ENCODE results near the gene F11. TPM values are rescaled to one million over a fixed set of nuclear protein-coding genes. Genes with fewer than 3 reads are reported as not detected.
"Not testable (repeated sequence)": the region's sequence is repeated elsewhere in the genome, so short reads cannot be mapped to it uniquely, and the experiment has no call there.

F11 gene
- total RNA-seq, 1 experiment from 2014 or later, result 1.6 TPM

DNA sequence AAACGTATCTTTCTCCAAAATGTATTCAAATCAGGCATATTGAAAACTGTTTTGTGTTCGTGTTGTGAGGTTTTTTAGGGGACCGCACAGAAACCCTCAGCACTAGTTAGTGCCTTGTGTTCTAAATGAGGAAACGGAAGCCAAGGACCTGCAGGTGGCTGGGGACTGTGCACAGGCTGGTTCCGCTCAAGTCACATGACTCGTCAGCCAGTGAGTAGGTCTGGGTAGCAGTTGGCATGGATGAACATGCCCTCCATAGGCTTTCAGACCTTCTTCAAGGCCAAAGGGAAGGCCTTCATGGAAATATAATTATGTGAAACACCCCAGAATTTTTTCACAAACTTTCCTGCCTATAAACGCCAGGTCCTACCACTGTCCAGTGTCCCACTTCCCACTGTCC lies 1.3 kb upstream of the F11 start:
- Mint-ChIP-seq H3K9me3 (peaks cover 12% of the 10 kb centered on the region), H3K4me3 (peak overlapping the region; percentile 65), H3K4me1 (peaks cover 72% of the 10 kb centered on the region), H3K27me3 (ENCODE audit: low read depth) (no peaks in the 10 kb centered on the region), H3K36me3 (peaks cover 13% of the 10 kb centered on the region), H3K27ac (peak overlapping the region; percentile 100)
- CTCF ChIA-PET, result interaction anchor here (1.3 to 1.5 kb wide), 3 partner anchors 14 to 95 kb away, joined by 3 to 9 read pairs (median 3); no protein-coding TSS in a partner anchor
- DNase-seq (ENCODE audit: low spot score), result no peak
- no peak for TF ChIP-seq FOXK1 (CRISPR knock-in tag; IDR thresholded peaks at IDR 0.05)
- no peak for TF ChIP-seq RELA (CRISPR knock-in tag; IDR thresholded peaks at IDR 0.05; ENCODE audit: borderline replicate concordance)
- no peak for TF ChIP-seq NR1H2 (CRISPR knock-in tag; IDR thresholded peaks at IDR 0.05)
- TF ChIP-seq, protein P1, sequence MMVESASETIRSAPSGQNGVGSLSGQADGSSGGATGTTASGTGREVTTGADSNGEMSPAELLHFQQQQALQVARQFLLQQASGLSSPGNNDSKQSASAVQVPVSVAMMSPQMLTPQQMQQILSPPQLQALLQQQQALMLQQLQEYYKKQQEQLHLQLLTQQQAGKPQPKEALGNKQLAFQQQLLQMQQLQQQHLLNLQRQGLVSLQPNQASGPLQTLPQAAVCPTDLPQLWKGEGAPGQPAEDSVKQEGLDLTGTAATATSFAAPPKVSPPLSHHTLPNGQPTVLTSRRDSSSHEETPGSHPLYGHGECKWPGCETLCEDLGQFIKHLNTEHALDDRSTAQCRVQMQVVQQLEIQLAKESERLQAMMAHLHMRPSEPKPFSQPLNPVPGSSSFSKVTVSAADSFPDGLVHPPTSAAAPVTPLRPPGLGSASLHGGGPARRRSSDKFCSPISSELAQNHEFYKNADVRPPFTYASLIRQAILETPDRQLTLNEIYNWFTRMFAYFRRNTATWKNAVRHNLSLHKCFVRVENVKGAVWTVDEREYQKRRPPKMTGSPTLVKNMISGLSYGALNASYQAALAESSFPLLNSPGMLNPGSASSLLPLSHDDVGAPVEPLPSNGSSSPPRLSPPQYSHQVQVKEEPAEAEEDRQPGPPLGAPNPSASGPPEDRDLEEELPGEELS (CRISPR knock-in tag; IDR thresholded peaks at IDR 0.05), result no peak
- TF ChIP-seq TEAD1 (CRISPR knock-in tag; IDR thresholded peaks at IDR 0.05), result no peak
- TF ChIP-seq, protein P2, sequence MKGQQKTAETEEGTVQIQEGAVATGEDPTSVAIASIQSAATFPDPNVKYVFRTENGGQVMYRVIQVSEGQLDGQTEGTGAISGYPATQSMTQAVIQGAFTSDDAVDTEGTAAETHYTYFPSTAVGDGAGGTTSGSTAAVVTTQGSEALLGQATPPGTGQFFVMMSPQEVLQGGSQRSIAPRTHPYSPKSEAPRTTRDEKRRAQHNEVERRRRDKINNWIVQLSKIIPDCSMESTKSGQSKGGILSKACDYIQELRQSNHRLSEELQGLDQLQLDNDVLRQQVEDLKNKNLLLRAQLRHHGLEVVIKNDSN (CRISPR knock-in tag; IDR thresholded peaks at IDR 0.05), result peak; percentile 55; the same call in 1 of the 2 replicates
- TF ChIP-seq, protein P3, sequence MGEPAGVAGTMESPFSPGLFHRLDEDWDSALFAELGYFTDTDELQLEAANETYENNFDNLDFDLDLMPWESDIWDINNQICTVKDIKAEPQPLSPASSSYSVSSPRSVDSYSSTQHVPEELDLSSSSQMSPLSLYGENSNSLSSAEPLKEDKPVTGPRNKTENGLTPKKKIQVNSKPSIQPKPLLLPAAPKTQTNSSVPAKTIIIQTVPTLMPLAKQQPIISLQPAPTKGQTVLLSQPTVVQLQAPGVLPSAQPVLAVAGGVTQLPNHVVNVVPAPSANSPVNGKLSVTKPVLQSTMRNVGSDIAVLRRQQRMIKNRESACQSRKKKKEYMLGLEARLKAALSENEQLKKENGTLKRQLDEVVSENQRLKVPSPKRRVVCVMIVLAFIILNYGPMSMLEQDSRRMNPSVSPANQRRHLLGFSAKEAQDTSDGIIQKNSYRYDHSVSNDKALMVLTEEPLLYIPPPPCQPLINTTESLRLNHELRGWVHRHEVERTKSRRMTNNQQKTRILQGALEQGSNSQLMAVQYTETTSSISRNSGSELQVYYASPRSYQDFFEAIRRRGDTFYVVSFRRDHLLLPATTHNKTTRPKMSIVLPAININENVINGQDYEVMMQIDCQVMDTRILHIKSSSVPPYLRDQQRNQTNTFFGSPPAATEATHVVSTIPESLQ (CRISPR knock-in tag; IDR thresholded peaks at IDR 0.05), result no peak
- TF ChIP-seq, protein P4, sequence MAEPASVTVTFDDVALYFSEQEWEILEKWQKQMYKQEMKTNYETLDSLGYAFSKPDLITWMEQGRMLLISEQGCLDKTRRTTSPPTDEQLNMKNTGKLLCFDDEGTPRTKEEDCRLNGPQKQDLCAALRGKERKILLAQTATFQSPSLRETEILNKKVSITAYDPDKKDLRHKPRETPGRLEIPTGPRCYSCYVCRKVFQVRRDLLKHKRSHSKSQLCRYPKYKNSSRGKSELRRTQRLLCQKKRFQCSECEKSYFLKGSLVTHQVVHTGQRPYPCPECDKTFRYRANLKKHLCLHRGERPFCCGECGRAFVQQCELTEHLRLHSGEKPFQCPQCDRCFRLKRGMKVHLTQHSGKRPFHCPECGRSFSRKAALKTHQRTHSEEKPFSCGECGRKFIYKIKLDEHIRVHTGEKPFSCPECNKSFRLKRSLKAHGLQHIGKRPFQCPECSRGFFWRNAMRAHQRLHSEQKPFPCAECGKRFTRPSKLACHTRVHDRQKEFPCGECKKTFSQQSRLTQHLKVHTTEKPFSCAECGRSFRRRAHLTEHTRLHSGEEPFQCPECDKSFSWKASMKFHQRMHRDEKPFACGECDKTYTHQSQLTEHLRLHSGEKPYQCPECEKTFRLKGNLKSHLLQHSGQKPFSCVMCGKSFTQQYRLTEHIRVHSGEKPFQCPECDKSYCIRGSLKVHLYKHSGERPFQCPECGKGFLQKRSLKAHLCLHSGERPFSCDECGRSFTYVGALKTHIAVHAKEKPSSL (CRISPR knock-in tag; conservative IDR thresholded peaks at IDR 0.05), result no peak
- TF ChIP-seq, protein P5, sequence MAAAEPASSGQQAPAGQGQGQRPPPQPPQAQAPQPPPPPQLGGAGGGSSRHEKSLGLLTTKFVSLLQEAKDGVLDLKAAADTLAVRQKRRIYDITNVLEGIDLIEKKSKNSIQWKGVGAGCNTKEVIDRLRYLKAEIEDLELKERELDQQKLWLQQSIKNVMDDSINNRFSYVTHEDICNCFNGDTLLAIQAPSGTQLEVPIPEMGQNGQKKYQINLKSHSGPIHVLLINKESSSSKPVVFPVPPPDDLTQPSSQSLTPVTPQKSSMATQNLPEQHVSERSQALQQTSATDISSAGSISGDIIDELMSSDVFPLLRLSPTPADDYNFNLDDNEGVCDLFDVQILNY (CRISPR knock-in tag; IDR thresholded peaks at IDR 0.05), result no peak
- TF ChIP-seq, protein P6, sequence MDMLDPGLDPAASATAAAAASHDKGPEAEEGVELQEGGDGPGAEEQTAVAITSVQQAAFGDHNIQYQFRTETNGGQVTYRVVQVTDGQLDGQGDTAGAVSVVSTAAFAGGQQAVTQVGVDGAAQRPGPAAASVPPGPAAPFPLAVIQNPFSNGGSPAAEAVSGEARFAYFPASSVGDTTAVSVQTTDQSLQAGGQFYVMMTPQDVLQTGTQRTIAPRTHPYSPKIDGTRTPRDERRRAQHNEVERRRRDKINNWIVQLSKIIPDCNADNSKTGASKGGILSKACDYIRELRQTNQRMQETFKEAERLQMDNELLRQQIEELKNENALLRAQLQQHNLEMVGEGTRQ (CRISPR knock-in tag; IDR thresholded peaks at IDR 0.05), result peak; percentile 77
- no peak for TF ChIP-seq ZNF232 (CRISPR knock-in tag; IDR thresholded peaks at IDR 0.05)
- TF ChIP-seq, protein P7, sequence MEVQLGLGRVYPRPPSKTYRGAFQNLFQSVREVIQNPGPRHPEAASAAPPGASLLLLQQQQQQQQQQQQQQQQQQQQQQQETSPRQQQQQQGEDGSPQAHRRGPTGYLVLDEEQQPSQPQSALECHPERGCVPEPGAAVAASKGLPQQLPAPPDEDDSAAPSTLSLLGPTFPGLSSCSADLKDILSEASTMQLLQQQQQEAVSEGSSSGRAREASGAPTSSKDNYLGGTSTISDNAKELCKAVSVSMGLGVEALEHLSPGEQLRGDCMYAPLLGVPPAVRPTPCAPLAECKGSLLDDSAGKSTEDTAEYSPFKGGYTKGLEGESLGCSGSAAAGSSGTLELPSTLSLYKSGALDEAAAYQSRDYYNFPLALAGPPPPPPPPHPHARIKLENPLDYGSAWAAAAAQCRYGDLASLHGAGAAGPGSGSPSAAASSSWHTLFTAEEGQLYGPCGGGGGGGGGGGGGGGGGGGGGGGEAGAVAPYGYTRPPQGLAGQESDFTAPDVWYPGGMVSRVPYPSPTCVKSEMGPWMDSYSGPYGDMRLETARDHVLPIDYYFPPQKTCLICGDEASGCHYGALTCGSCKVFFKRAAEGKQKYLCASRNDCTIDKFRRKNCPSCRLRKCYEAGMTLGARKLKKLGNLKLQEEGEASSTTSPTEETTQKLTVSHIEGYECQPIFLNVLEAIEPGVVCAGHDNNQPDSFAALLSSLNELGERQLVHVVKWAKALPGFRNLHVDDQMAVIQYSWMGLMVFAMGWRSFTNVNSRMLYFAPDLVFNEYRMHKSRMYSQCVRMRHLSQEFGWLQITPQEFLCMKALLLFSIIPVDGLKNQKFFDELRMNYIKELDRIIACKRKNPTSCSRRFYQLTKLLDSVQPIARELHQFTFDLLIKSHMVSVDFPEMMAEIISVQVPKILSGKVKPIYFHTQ (CRISPR knock-in tag; IDR thresholded peaks at IDR 0.05), result no peak
- TF ChIP-seq ELF4 (CRISPR knock-in tag; IDR thresholded peaks at IDR 0.05; ENCODE audit: low read depth), result no peak
- TF ChIP-seq PRRX2 (CRISPR knock-in tag; IDR thresholded peaks at IDR 0.05), result no peak
- TF ChIP-seq NR2C2 (CRISPR knock-in tag; IDR thresholded peaks at IDR 0.05), result no peak
- no peak for TF ChIP-seq MXD4 (CRISPR knock-in tag; IDR thresholded peaks at IDR 0.05; ENCODE audit: borderline replicate concordance)
- ATAC-seq, result no peak
- POLR2A ChIA-PET, result interaction anchor here (1.7 kb wide), 1 partner anchor 21 kb away, joined by 15 read pairs; no protein-coding TSS in a partner anchor

DNA sequence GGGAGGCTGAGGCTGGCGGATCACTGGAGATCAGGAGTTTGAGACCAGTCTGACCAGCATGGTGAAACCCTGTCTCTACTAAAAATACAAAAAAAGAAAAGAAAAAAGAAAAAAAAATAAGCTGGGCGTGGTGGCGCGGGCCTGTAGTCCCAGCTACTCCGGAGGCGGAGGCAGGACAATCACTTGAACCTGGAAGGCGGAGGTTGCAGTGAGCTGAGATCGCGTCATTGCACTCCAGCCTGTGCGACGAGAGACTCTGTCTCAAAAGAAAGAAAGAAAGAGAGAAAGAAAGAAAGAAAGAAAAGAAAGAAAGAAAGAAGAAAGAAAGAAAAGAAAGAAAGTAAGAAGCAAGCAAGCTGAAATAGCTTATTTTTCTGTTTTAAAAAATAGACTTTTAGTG lies 739 bp upstream of the F11 start:
- H3K9me3 Mint-ChIP-seq; H3K27me3 Mint-ChIP-seq (ENCODE audit: low read depth); H3K36me3 Mint-ChIP-seq; DNase-seq (ENCODE audit: low spot score): not testable (repeated sequence)
- POLR2A ChIA-PET, result interaction anchor here (1.0 to 3.0 kb wide), 4 partner anchors 15 to 459 kb away, joined by 3 to 15 read pairs (median 10); partner anchors contain the start of gene FAT1
- peaks cover 69% of the 10 kb centered on the region for H3K4me1 Mint-ChIP-seq
- peak overlapping the region; percentile 100 for H3K27ac Mint-ChIP-seq
- CTCF ChIA-PET, result interaction anchor here (0.6 to 1.6 kb wide), 7 partner anchors 15 to 227 kb away, joined by 3 to 9 read pairs (median 3); no protein-coding TSS in a partner anchor
- peak overlapping the region; percentile 65 for H3K4me3 Mint-ChIP-seq
- peak; percentile 45; the same call in 1 of the 2 replicates for ATAC-seq

Measured in WTC11 (cell line).